Astrocyte (in vitro differentiated cells and primary cell): ENCODE results near the gene C2CD2.

ENCODE experiments used
- EZH2 ChIP-seq: IDR thresholded peaks from 2 replicates; pipeline ENCODE4 v1.6.1; 2012; ENCODE audit warnings: mild to moderate bottlenecking, low read length, inconsistent platforms; ENCODE audit not compliant: insufficient read depth
- TF ChIP-seq, protein P1 (sequence below): IDR thresholded peaks from 2 replicates; pipeline ENCODE4 v1.5.1; 2011; ENCODE audit warnings: low read depth, mild to moderate bottlenecking, inconsistent platforms, low read length, moderate library complexity; ENCODE audit not compliant: insufficient read depth

DNA sequence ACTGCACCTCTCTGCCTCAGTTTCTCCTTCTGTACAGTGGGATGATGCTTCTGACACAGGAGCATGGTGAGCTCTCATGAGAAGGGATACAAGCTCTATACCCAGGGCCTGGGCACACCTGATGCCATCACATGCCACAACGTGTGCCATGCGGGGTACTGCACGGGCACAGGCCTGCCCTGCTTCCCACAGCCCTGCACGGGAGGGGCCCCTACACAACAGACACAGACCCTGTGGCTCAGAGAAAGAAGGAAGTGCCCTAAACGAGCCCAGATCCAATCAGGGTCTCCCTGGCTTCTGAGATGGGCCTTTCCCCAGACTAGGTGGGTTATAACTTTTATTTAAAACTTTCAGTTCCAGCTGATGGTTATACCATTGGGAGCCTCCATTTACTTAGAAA, 24.6 kb downstream of the C2CD2 start:
- TF ChIP-seq, protein P1, sequence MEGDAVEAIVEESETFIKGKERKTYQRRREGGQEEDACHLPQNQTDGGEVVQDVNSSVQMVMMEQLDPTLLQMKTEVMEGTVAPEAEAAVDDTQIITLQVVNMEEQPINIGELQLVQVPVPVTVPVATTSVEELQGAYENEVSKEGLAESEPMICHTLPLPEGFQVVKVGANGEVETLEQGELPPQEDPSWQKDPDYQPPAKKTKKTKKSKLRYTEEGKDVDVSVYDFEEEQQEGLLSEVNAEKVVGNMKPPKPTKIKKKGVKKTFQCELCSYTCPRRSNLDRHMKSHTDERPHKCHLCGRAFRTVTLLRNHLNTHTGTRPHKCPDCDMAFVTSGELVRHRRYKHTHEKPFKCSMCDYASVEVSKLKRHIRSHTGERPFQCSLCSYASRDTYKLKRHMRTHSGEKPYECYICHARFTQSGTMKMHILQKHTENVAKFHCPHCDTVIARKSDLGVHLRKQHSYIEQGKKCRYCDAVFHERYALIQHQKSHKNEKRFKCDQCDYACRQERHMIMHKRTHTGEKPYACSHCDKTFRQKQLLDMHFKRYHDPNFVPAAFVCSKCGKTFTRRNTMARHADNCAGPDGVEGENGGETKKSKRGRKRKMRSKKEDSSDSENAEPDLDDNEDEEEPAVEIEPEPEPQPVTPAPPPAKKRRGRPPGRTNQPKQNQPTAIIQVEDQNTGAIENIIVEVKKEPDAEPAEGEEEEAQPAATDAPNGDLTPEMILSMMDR: no peak
- no peak for TF ChIP-seq EZH2
